GM21723 (cell line): ENCODE results near the gene FAM47A.

Source experiments
- ATAC-seq: cut with Tn5 transposase; IDR thresholded peaks from one replicate; pipeline ENCODE4 v1.9.1; 2021; ENCODE audit warnings: mild to moderate bottlenecking, moderate library complexity; ENCODE audit not compliant: unreplicated experiment

Gene FAM47A

GRCh38 chrX:34132028-34132427 lies at the start of gene FAM47A:
Gene FAM47A, minus strand, starts transcription at chrX:34132314. Its CDS starts 36 bp downstream, at chrX:34132278.
- no peak for ATAC-seq

- no peak for ATAC-seq
These were observed 15.2 kb upstream of the FAM47A start for GRCh38 chrX:34147345-34147744.

DNA sequence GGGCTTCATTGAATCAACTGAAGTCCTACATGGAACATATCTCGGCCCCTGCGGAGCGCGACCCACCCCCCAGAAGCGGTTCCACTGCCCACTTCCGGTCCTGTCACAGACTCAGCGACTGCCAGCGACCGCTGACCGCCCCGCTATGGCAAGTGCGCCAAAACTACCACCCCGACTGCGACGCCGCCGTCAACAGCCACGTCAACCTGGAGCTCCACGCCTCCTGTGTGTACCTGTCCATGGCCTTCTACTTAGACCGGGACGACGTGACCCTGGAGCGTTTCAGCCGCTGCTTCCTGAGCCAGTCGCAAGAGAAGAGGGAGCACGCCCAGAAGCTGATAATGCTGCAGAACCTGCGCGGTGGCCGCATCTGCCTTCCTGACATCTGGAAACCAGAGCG lies 14.8 kb upstream of the FAM47A start:
- no peak for ATAC-seq

DNA sequence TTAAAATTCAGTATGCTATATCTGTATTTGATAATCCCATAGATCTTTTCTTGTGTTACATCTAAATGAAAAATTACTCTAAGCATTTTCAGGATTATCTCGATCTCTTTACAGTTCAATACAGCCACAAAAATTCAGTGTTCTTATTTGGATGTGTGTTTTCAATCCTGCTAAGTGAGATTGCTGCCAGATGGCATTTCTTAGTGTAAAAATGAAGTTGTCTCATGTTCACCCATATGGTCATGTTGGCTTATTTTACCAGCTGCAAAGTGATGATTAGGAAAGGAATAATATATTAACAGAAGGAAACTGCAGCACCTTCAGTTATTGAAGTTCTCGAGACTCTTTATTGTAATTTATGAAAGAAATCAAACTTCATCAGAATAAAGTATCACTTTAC lies 12.1 kb upstream of the FAM47A start:
- no peak for ATAC-seq

DNA sequence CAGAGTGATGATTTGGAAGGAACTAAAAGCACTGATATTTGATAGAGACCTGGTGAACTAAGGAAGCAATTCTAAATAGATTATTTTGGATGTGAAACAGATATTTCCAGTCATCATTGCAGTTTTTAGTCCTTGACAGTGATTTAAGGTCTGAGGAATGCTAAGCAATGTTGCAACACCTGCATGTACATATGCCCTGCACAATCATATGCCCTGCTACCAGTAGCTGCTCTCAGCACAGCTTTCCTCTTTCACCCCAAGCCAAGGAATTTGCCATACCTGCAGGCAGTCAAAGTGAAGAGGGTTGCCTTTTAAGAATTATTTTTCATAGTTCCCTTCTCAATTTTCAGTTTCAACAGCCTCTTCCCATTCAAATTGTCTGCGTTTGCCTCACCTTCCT lies 8.7 kb upstream of the FAM47A start:
- ATAC-seq, result no peak

DNA sequence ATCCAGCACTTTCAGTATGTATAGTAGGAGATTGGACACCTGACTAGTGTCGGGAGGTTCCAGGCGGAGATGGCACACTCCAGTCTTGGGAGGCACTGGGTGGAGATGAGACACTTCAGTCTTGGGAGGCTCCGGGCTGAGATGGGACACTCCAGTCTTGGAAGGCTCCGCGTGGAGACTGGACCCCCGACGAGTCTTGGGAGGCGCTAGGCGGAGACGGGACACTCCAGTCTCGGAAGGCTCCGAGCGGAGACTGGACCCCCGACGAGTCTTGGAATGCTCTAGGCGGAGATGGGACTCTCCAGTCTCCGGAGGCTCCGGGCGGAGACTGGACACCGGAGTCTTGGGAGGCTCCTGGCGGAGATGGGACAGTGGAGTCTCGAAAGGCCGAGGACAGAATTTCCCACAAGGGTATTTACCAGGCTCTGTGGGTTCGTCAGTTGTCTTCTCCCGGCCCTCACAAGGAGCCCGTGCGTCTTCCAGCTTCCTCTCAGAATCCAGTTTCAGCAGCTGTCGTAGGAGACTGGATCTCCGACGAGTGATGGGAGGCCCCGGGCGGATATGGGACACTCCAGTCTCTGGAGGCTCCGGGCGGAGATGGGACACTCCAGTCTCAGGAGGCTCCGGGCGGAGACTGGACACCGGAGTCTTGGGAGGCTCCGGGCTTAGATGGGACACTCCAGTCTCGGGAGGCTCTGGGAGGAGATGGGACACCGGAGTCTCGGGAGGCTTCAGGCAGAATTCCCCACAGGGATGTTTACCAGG lies 952 bp downstream of the FAM47A start:
- ATAC-seq, result no peak

DNA sequence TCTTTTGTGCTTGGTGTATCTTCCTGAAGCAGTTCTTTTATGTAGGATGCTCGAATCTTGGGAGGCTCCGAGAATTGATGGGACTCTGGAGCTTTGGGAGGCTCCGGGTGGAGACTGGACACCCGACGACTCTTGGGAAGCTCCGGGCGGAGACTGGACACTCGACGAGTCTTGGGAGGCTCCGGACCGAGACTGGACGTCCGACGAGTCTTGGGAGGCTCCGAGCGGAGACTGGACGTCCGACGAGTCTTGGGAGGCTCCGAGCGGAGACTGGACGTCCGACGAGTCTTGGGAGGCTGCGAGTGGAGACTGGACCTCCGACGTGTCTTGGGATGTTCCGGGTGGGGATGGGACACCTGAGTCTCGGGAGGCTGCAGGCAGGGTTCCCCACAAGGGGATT lies 1.6 kb downstream of the FAM47A start:
- no peak for ATAC-seq

DNA sequence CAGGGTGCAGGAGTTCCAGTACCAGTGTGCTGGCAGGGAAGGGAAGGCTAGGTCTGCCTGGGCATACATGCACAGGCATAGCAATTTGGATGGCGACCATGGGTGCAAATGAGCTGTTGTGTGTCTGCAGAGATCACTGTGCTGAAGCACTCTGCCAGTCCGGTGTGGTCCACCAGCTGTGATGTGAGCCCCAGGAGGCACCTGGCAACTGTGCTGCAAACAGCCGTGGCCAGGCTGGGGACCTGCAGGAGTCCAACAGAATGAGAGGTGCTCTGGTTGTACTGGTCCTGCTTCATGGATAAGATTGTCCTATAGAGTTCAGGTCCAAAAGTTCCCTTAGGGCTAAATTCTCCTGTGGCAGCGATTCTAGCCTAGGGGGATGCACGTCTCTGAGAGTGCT lies 6.1 kb downstream of the FAM47A start:
- no peak for ATAC-seq

GRCh38 chrX:34119122-34119521 lies 13.0 kb downstream of the FAM47A start:
- no peak for ATAC-seq

- ATAC-seq, result no peak
These were observed 19.7 kb downstream of the FAM47A start for GRCh38 chrX:34112459-34112858.
